Neuronal stem cell (in vitro differentiated cells): Measurements from ENCODE around the gene CEP350.
A peak's percentile ranks its signal among the peaks of the same experiment; 100 is the strongest.

ENCODE experiments used
- DNase-seq: peaks from one replicate; pipeline ENCODE4 v3.0.0-alpha.2; 2013; ENCODE audit warnings: low spot score
- H2AFZ ChIP-seq: one replicate; pipeline ENCODE4 v1.6.1; 2013; ENCODE audit warnings: mild to moderate bottlenecking, low read length, inconsistent platforms
- H2AK5ac ChIP-seq: 2 replicates; pipeline ENCODE4 v1.6.1; 2013; ENCODE audit warnings: low read depth, mild to moderate bottlenecking, inconsistent platforms, low read length, moderate library complexity, mixed read lengths
- H2BK120ac ChIP-seq: 2 replicates; pipeline ENCODE4 v1.6.1; 2013; ENCODE audit warnings: low read depth, mild to moderate bottlenecking, inconsistent platforms, low read length, moderate library complexity, mixed read lengths
- H2BK12ac ChIP-seq: one replicate; pipeline ENCODE4 v1.6.1; 2013; ENCODE audit warnings: low read length, inconsistent platforms
- H2BK15ac ChIP-seq: 2 replicates; pipeline ENCODE4 v1.6.1; 2013; ENCODE audit warnings: mild to moderate bottlenecking, low read length, inconsistent platforms, mixed read lengths
- H2BK5ac ChIP-seq: one replicate; pipeline ENCODE4 v1.6.1; 2013; ENCODE audit warnings: inconsistent platforms, mild to moderate bottlenecking, low read length, moderate library complexity
- H3K14ac ChIP-seq: one replicate; pipeline ENCODE4 v1.6.1; 2013; ENCODE audit warnings: low read length, inconsistent platforms
- H3K18ac ChIP-seq: 2 replicates; pipeline ENCODE4 v1.6.1; 2013; ENCODE audit warnings: low read length, inconsistent platforms
- H3K23ac ChIP-seq: 2 replicates; pipeline ENCODE4 v1.6.1; 2013; ENCODE audit warnings: low read depth, mild to moderate bottlenecking, mixed read lengths, low read length, inconsistent platforms; ENCODE audit not compliant: poor library complexity
- H3K27ac ChIP-seq: replicated peaks from 3 replicates; pipeline ENCODE4 v1.5.1; 2013; ENCODE audit warnings: low read length, inconsistent platforms
- H3K27me3 ChIP-seq, 3 experiments: 2 replicates each; pipeline ENCODE4 v1.6.1; 2013; ENCODE audit warnings: low read length in 3 of 3, mild to moderate bottlenecking in 2 of 3, inconsistent platforms in 1 of 3, low read depth in 1 of 3, mixed read lengths in 1 of 3, moderate library complexity in 1 of 3; ENCODE audit not compliant: control insufficient read depth in 3 of 3, insufficient read depth in 3 of 3
- H3K36me3 ChIP-seq, 2 donors: replicated peaks in 1 of 2; 2 replicates each; pipeline ENCODE4 v1.6.1; 2013; ENCODE audit warnings: low read length in 2 of 2; ENCODE audit not compliant: control insufficient read depth in 2 of 2, insufficient read depth in 2 of 2
- H3K4ac ChIP-seq: 2 replicates; pipeline ENCODE4 v1.6.1; 2013; ENCODE audit warnings: inconsistent platforms, mild to moderate bottlenecking, low read length, moderate library complexity
- H3K4me1 ChIP-seq, 2 donors: 1 replicate in 1 of 2; 2 replicates in 1 of 2; pipeline ENCODE4 v1.6.1; 2013; ENCODE audit warnings: low read length in 2 of 2, low read depth in 1 of 2; ENCODE audit not compliant: control insufficient read depth in 2 of 2, insufficient read depth in 1 of 2
- H3K4me2 ChIP-seq: one replicate; pipeline ENCODE4 v1.6.1; 2013; ENCODE audit warnings: mild to moderate bottlenecking, low read length, inconsistent platforms; ENCODE audit not compliant: insufficient read depth, poor library complexity, severe bottlenecking
- H3K4me3 ChIP-seq, 2 donors: 2 replicates each; pipeline ENCODE4 v1.5.1; 2013; ENCODE audit warnings: low read length in 2 of 2, mild to moderate bottlenecking in 2 of 2, inconsistent platforms in 1 of 2, moderate library complexity in 1 of 2
- H3K79me1 ChIP-seq: one replicate; pipeline ENCODE4 v1.6.1; 2013; ENCODE audit warnings: low read depth, mild to moderate bottlenecking, inconsistent platforms, low read length, moderate library complexity
- H3K9ac ChIP-seq: one replicate; pipeline ENCODE4 v1.6.1; 2013; ENCODE audit warnings: mild to moderate bottlenecking, low read depth, low read length, inconsistent platforms; ENCODE audit not compliant: poor library complexity
- H3K9me3 ChIP-seq, 2 donors: replicated peaks in 1 of 2; 2 replicates each; pipeline versions ENCODE3 to v1.6.1; 2013; ENCODE audit warnings: low read length in 2 of 2, mild to moderate bottlenecking in 2 of 2, inconsistent platforms in 1 of 2, low read depth in 1 of 2, mixed read lengths in 1 of 2, moderate library complexity in 1 of 2; ENCODE audit not compliant: control insufficient read depth in 2 of 2, insufficient read depth in 1 of 2
- H4K8ac ChIP-seq: one replicate; pipeline ENCODE4 v1.6.1; 2013; ENCODE audit warnings: low read depth, mild to moderate bottlenecking, inconsistent platforms, low read length, moderate library complexity
- H4K91ac ChIP-seq: one replicate; pipeline ENCODE4 v1.6.1; 2013; ENCODE audit warnings: low read length, low read depth, mild to moderate bottlenecking, inconsistent platforms; ENCODE audit not compliant: poor library complexity
- WGBS, 2 donors: extraction: QIAGEN DNeasy Blood & Tissue Kit; methylation state at CpG; one replicate each; pipeline ENCODE4 v1.1.7; 2013; ENCODE audit warnings: missing lambda C conversion rate in 2 of 2, mixed read lengths in 1 of 2; ENCODE audit not compliant: insufficient read length in 2 of 2, insufficient replicate concordance in 1 of 2; ENCODE audit errors: extremely low coverage in 2 of 2; 5-methylcytosine and 5-hydroxymethylcytosine counted together

The CEP350 gene

DNA sequence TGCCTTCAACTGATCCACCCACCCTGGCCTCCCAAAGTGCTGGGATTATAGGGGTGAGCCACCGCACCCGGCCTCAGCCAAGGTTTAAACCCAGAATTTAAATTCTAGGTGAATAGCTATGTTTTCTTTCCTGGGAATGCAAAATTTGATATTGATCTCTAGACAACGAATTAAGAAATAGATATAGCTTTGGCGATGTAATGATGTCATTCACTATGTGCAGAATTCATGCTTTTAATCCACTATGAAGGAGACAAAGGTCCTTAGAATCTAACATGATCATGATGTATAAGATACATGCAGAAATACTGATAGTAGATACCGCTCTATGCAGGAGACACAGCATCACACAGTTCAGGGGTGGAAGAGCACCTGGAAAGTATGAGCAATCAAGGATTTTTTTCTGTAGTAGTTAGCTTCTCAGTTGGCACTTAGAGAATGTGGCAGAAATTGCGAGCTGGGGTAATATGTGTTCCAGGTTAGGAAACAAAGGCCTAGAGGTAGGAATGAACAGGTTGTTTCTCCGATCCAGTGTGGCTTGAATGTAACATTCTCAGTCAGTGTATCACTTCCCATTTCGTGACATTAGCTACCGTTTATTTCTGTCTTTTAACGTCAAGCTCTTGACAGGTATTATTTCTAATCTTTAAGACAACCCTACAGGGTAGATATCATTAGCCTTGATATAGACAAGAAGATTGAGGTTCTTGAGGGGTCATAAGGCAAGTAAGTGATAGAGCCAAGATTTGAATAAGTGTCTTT is 3.0 kb upstream of the CEP350 start:
- Histone ChIP-seq H3K4me2 (no peak overlapping the region), H3K9me3 (no peaks in the 10 kb centered on the region), H2BK15ac (no peak overlapping the region), H3K27me3 (no peaks in the 10 kb centered on the region), H3K36me3 (no peaks in the 10 kb centered on the region), H3K18ac (no peak overlapping the region), H3K23ac (no peak overlapping the region), H2AFZ (peak overlapping the region; percentile 13), H3K4me3 (no peak overlapping the region), H3K79me1 (peaks cover 4% of the 10 kb centered on the region), H3K14ac (no peak overlapping the region), H3K27ac (no peak overlapping the region), H3K4ac (no peak overlapping the region), H3K4me1 (peaks cover 0 to 1% of the 10 kb centered on the region in 2 donors), H2BK120ac (no peak overlapping the region), H2BK12ac (no peak overlapping the region), H2BK5ac (no peak overlapping the region), H4K8ac (no peak overlapping the region), H4K91ac (no peak overlapping the region), H3K9ac (no peak overlapping the region), H2AK5ac (no peak overlapping the region)
- no CpG with 5 or more reads among the region's 10 CpGs for WGBS, 2 donors
- DNase-seq, result no peak

DNA sequence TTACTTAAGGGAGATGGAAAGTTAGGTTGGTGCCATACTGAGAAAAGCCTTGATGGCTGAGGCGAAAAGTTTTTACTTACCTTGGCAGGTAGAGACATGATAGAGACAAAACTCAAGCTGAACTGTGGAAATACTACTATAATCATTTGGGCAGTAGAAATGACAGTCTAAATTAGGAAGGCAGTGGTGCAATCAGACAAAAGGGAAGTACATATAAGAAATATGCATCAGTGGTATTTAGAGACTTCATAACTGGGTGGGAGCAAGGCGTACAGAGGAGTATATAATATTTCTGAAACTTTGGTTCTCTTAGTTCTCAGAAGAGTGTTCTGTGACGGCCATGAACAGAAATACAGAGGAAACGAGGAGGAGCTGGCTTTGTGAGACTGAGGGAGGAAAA is 2.4 kb upstream of the CEP350 start:
- DNase-seq, result no peak
- no peak overlapping the region for H3K14ac ChIP-seq
- WGBS, 2 donors, result no CpG with 5 or more reads among the region's 4 CpGs

DNA sequence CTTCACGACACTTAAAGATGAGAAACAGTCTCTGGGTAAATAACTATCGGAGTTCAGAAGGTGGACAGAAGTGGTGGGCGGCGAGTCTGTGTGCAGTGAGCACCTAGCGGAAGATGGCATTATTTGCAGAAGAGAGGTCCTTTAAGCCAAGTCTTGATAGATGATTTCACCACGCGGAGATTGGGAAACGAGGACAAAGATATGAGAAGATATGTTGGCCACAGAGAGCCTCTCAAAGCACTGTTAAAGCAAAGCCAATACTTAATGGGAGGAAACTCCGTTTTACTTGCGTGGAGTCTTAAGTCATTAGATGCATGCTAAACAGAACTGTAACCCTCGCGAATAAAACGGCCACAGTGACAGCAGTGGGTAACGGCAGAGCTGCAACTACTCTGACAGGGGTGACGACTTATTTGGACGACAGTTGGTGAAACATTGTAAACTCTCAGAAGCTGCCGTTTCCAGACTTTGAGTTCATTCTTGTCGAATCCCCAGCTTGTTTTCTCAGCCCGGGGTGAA is 577 bp upstream of the CEP350 start:
- Histone ChIP-seq H2BK120ac (no peak overlapping the region), H3K79me1 (peaks cover 4% of the 10 kb centered on the region), H2BK5ac (no peak overlapping the region), H4K8ac (no peak overlapping the region), H2BK15ac (no peak overlapping the region), H3K4me3 (peak overlapping the region; percentile 54 to 81), H3K4me1 (peaks cover 1 to 2% of the 10 kb centered on the region in 2 donors), H3K18ac (no peak overlapping the region), H3K4me2 (peak overlapping the region; percentile 60), H2BK12ac (no peak overlapping the region), H3K4ac (no peak overlapping the region), H2AFZ (peak overlapping the region; percentile 83), H3K9me3 (no peaks in the 10 kb centered on the region), H2AK5ac (no peak overlapping the region), H3K9ac (no peak overlapping the region), H3K27ac (peak overlapping the region; percentile 15), H3K36me3 (no peaks in the 10 kb centered on the region), H3K14ac (no peak overlapping the region), H4K91ac (no peak overlapping the region), H3K23ac (no peak overlapping the region), H3K27me3 (no peaks in the 10 kb centered on the region)
- no peak for DNase-seq
- no CpG with 5 or more reads among the region's 19 CpGs for WGBS, 2 donors

More for the DNA sequence above, 2.4 kb upstream of the CEP350 start:
- no peak overlapping the region for H3K9ac ChIP-seq
- no peak overlapping the region for H3K27ac ChIP-seq
- no peak overlapping the region for H3K4me3 ChIP-seq
- H2BK12ac ChIP-seq, result no peak overlapping the region
- peak overlapping the region; percentile 2 for H2AFZ ChIP-seq
- no peak overlapping the region for H2BK120ac ChIP-seq
- H2BK5ac ChIP-seq, result no peak overlapping the region
- H3K4ac ChIP-seq, result no peak overlapping the region
- H2BK15ac ChIP-seq, result no peak overlapping the region
- H3K27me3 ChIP-seq, result no peaks in the 10 kb centered on the region
- H3K79me1 ChIP-seq, result peaks cover 4% of the 10 kb centered on the region
- H4K91ac ChIP-seq, result no peak overlapping the region
- no peak overlapping the region for H3K18ac ChIP-seq
- no peak overlapping the region for H3K4me2 ChIP-seq
- H4K8ac ChIP-seq, result no peak overlapping the region
- no peak overlapping the region for H3K23ac ChIP-seq
- no peaks in the 10 kb centered on the region for H3K36me3 ChIP-seq
- peaks cover 1 to 2% of the 10 kb centered on the region in 2 donors for H3K4me1 ChIP-seq
- H2AK5ac ChIP-seq, result no peak overlapping the region
- no peaks in the 10 kb centered on the region for H3K9me3 ChIP-seq

DNA sequence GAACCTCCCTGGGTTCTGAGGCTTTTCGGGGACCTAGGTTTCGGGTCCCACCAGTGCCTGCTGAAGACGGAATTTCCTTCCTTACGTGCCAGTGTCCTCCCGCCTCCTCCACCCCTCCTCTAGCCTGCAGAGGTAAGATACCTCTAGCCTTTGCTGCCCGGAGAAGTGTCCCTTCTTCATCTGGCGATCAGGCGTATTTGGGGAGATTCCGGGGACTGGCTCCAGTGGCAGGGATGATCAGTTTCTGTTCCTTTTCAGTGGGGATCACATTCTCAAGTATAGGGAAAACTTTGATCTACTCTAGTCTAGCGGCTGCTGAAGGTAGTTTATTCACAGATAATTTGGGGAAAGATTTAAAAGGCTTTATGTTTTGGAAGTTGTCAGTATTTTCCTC is 674 bp downstream of the CEP350 start:
- peaks cover 1 to 2% of the 10 kb centered on the region in 2 donors for H3K4me1 ChIP-seq
- H3K9me3 ChIP-seq, result no peaks in the 10 kb centered on the region
- H3K9ac ChIP-seq, result peak overlapping the region; percentile 96
- H2BK12ac ChIP-seq, result no peak overlapping the region
- no peak overlapping the region for H2BK120ac ChIP-seq
- peak overlapping the region; percentile 94 for H2BK5ac ChIP-seq
- peak overlapping the region; percentile 56 for H2BK15ac ChIP-seq
- no CpG with 5 or more reads among the region's 10 CpGs for WGBS, 2 donors
- H3K27me3 ChIP-seq, result no peaks in the 10 kb centered on the region
- DNase-seq, result no peak
- H3K36me3 ChIP-seq, result no peaks in the 10 kb centered on the region
- H3K79me1 ChIP-seq, result peaks cover 4% of the 10 kb centered on the region
- H3K4ac ChIP-seq, result no peak overlapping the region
- peak overlapping the region; percentile 92 for H2AFZ ChIP-seq
- no peak overlapping the region for H4K8ac ChIP-seq
- peak overlapping the region; percentile 44 for H3K18ac ChIP-seq
- no peak overlapping the region for H3K14ac ChIP-seq
- peak overlapping the region; percentile 76 for H2AK5ac ChIP-seq
- H4K91ac ChIP-seq, result no peak overlapping the region
- H3K4me2 ChIP-seq, result peak overlapping the region; percentile 58
- peak overlapping the region; percentile 98 for H3K23ac ChIP-seq
- peak overlapping the region; percentile 88 for H3K27ac ChIP-seq
- peak overlapping the region; percentile 54 to 97 for H3K4me3 ChIP-seq
